ENCODE measurements around the gene NOL4L.

NOL4L gene

GRCh38 chr20:32458837-32459220 lies 126.3 kb downstream of the NOL4L start:
- no peak for DNase-seq (ENCODE audit: low read depth, low spot score)

- no peak for DNase-seq (ENCODE audit: low read depth, low spot score)
Measured at GRCh38 chr20:32458061-32458836, 126.9 kb downstream of the NOL4L start.

- peak; percentile 57 for DNase-seq (ENCODE audit: low read depth, low spot score)
Measured at GRCh38 chr20:32457479-32457986, 127.6 kb downstream of the NOL4L start.

GRCh38 chr20:32456869-32457478 lies 128.2 kb downstream of the NOL4L start:
- no peak for DNase-seq (ENCODE audit: low read depth, low spot score)

GRCh38 chr20:32455901-32456701 lies 129.0 kb downstream of the NOL4L start:
- DNase-seq (ENCODE audit: low read depth, low spot score): no peak

GRCh38 chr20:32455171-32455900 lies 129.8 kb downstream of the NOL4L start:
- DNase-seq (ENCODE audit: low read depth, low spot score): no peak

GRCh38 chr20:32454164-32455145 lies 130.7 kb downstream of the NOL4L start:
- no peak for DNase-seq (ENCODE audit: low read depth, low spot score)

- DNase-seq (ENCODE audit: low read depth, low spot score): no peak
Measured at GRCh38 chr20:32453467-32454163, 131.5 kb downstream of the NOL4L start.

GRCh38 chr20:32452776-32453466 lies 132.2 kb downstream of the NOL4L start:
- no peak for DNase-seq (ENCODE audit: low read depth, low spot score)

- no peak for DNase-seq (ENCODE audit: low read depth, low spot score)
Measured at GRCh38 chr20:32451682-32452461, 133.3 kb downstream of the NOL4L start.

- DNase-seq (ENCODE audit: low read depth, low spot score): no peak
Measured at GRCh38 chr20:32451340-32451681, 133.8 kb downstream of the NOL4L start.

- DNase-seq (ENCODE audit: low read depth, low spot score): no peak
Measured at GRCh38 chr20:32450484-32451061, 134.6 kb downstream of the NOL4L start.

- DNase-seq (ENCODE audit: low read depth, low spot score): no peak
Measured at GRCh38 chr20:32449890-32450401, 135.2 kb downstream of the NOL4L start.

GRCh38 chr20:32449057-32449889 lies 135.9 kb downstream of the NOL4L start:
- DNase-seq (ENCODE audit: low read depth, low spot score): no peak

GRCh38 chr20:32448306-32449056 lies 136.7 kb downstream of the NOL4L start:
- DNase-seq (ENCODE audit: low read depth, low spot score): no peak
